Lower leg skin (tissue), 4 donors: Measurements from ENCODE around the gene MBOAT2. TPM values are rescaled to one million over a fixed set of nuclear protein-coding genes. Genes with fewer than 3 reads are reported as not detected.
"Not testable (repeated sequence)": the region's sequence is repeated elsewhere in the genome, so short reads cannot be mapped to it uniquely, and the experiment has no call there.

Experiments
- DNase-seq, 2 donors: peaks; one replicate each; pipeline ENCODE4 v3.0.0-alpha.2; 2019; ENCODE audit warnings: low spot score in 2 of 2
- H3K4me3 ChIP-seq: fragments of 200-600 bp; sonication (generic); 2 replicates; pipeline ENCODE4 v1.5.1; 2017; ENCODE audit warnings: mild to moderate bottlenecking, low read depth; ENCODE audit not compliant: poor library complexity, severe bottlenecking
- CTCF ChIP-seq, 3 donors: fragments of 450-650 bp; IDR thresholded peaks; one replicate each; pipeline ENCODE4 v1.5.1; 2016; ENCODE audit warnings: antibody characterized with exemption in 3 of 3, mild to moderate bottlenecking in 3 of 3, moderate library complexity in 2 of 3
- POLR2A ChIP-seq, 2 donors: fragments of 450-650 bp; IDR thresholded peaks; one replicate each; pipeline ENCODE4 v1.6.1; 2016 to 2017; ENCODE audit warnings: antibody characterized with exemption in 2 of 2, mild to moderate bottlenecking in 1 of 2, moderate library complexity in 1 of 2
- WGBS, 2 donors: methylation state at CpG; one replicate each; pipeline ENCODE4 v1.1.5; 2018; 5-methylcytosine and 5-hydroxymethylcytosine counted together
- intact Hi-C: fragments of 100-400 bp; cut with DNase I; formaldehyde crosslinking; loops from one replicate; pipeline ENCODE4 v1.15.0; 2023; ENCODE audit warnings: low total_unique reads
- total RNA-seq, 4 donors: library from RNA; depleted of rRNA; stranded (reverse); fragments of >200 nt; gene quantifications; one replicate each; pipeline ENCODE4 v1.1.0, GENCODE V29; 2016

Gene MBOAT2
- total RNA-seq, 4 donors from 2014 or later: 47.2 to 92.3 (median 76.4) TPM

- WGBS, 2 donors: 87 to 90% methylated on average over 3 of the region's 3 CpGs
- H3K4me3 ChIP-seq: no peak overlapping the region
- TF ChIP-seq CTCF (IDR thresholded peaks at IDR 0.05) (no peak), POLR2A (IDR thresholded peaks at IDR 0.05) (no peak)
- no peak for DNase-seq
- intact Hi-C loops: no loop called here
Observed at GRCh38 chr2:8922431-8922830, 81.1 kb downstream of the MBOAT2 start.

GRCh38 chr2:8918412-8918811 lies 85.1 kb downstream of the MBOAT2 start:
- no peak for DNase-seq
- 88 to 94% methylated on average over 1 of the region's 1 CpG for WGBS, 2 donors
- intact Hi-C loops: no loop called here
- H3K4me3 ChIP-seq: no peak overlapping the region
- TF ChIP-seq POLR2A (IDR thresholded peaks at IDR 0.05): no peak
- no peak for TF ChIP-seq CTCF (IDR thresholded peaks at IDR 0.05)

GRCh38 chr2:8915941-8916340 lies 87.5 kb downstream of the MBOAT2 start:
- 90 to 92% methylated on average over 4 of the region's 4 CpGs for WGBS, 2 donors
- intact Hi-C loops: no loop called here
- no peak for DNase-seq
- TF ChIP-seq CTCF (IDR thresholded peaks at IDR 0.05): no peak
- TF ChIP-seq POLR2A (IDR thresholded peaks at IDR 0.05): no peak
- H3K4me3 ChIP-seq: no peak overlapping the region

- DNase-seq, H3K4me3 ChIP-seq, intact Hi-C loops: not testable (repeated sequence)
- WGBS, 2 donors: 95 to 99% methylated on average over 5 of the region's 5 CpGs
Observed at GRCh38 chr2:8913767-8914166, 89.7 kb downstream of the MBOAT2 start.

- TF ChIP-seq CTCF (IDR thresholded peaks at IDR 0.05) (no peak), POLR2A (IDR thresholded peaks at IDR 0.05) (no peak)
- no peak for DNase-seq
- intact Hi-C loops: no loop called here
- no peak overlapping the region for H3K4me3 ChIP-seq
- 88 to 91% methylated on average over 3 of the region's 3 CpGs for WGBS, 2 donors
Observed at GRCh38 chr2:8907764-8908288, 95.7 kb downstream of the MBOAT2 start.

GRCh38 chr2:8903924-8904323 lies 99.6 kb downstream of the MBOAT2 start:
- H3K4me3 ChIP-seq, intact Hi-C loops: not testable (repeated sequence)
- 93 to 98% methylated on average over 7 of the region's 7 CpGs for WGBS, 2 donors
- peak in 1 of 2 donors; percentile 8 for DNase-seq

GRCh38 chr2:8902757-8903156 lies 100.7 kb downstream of the MBOAT2 start:
- H3K4me3 ChIP-seq, intact Hi-C loops: not testable (repeated sequence)
- DNase-seq: peak in 1 of 2 donors; percentile 49
- WGBS, 2 donors: 95% methylated on average over 7 of the region's 7 CpGs

GRCh38 chr2:8897206-8897605 lies 106.3 kb downstream of the MBOAT2 start:
- intact Hi-C loops, DNase-seq, H3K4me3 ChIP-seq: not testable (repeated sequence)
- 67 to 79% methylated on average over 1 of the region's 1 CpG for WGBS, 2 donors

- H3K4me3 ChIP-seq, intact Hi-C loops, DNase-seq: not testable (repeated sequence)
- 71 to 73% methylated on average over 5 of the region's 5 CpGs for WGBS, 2 donors
Observed at GRCh38 chr2:8896671-8897070, 106.8 kb downstream of the MBOAT2 start.

- H3K4me3 ChIP-seq, intact Hi-C loops, DNase-seq: not testable (repeated sequence)
- WGBS, 2 donors: 97 to 98% methylated on average over 13 of the region's 13 CpGs
Observed at GRCh38 chr2:8895087-8895912, 108.2 kb downstream of the MBOAT2 start.
